Gastrocnemius medialis (tissue), 4 donors: Measurements from ENCODE around the gene AP2B1. TPM values are rescaled to one million over a fixed set of nuclear protein-coding genes. Genes with fewer than 3 reads are reported as not detected.

Experiments
- ATAC-seq, 2 donors: fragments of 150-250 bp; one replicate each; pipeline ENCODE4 v1.9.1; 2016
- DNase-seq, 2 donors: peaks; one replicate each; pipeline ENCODE4 v3.0.0-alpha.2; 2019
- H3K27ac ChIP-seq, 4 donors: fragments of 200-600 bp; sonication (generic); 1 replicate in 1 of 4; 2 replicates in 3 of 4; pipeline ENCODE4 v1.5.1; 2016 to 2018; ENCODE audit warnings: mild to moderate bottlenecking in 2 of 4, moderate library complexity in 1 of 4
- H3K27me3 ChIP-seq, 3 donors: fragments of 200-600 bp; sonication (generic) in 2 of 3; 1 replicate in 1 of 3; 2 replicates in 2 of 3; pipeline versions ENCODE4 v1.5.1 to v1.6.0; 2016 to 2019; ENCODE audit warnings: mild to moderate bottlenecking in 1 of 3, moderate library complexity in 1 of 3
- H3K36me3 ChIP-seq, 2 donors: fragments of 200-600 bp; sonication (generic) in 1 of 2; one replicate each; pipeline ENCODE4 v1.5.1; 2017 to 2018
- H3K4me1 ChIP-seq, 2 donors: fragments of 200-600 bp; sonication (generic) in 1 of 2; one replicate each; pipeline ENCODE4 v1.5.1; 2016 to 2017; ENCODE audit warnings: mild to moderate bottlenecking in 2 of 2
- H3K4me3 ChIP-seq, 4 donors: fragments of 200-600 bp; sonication (generic) in 3 of 4; 1 replicate in 1 of 4; 2 replicates in 3 of 4; pipeline ENCODE4 v1.5.1; 2016 to 2019; ENCODE audit warnings: mild to moderate bottlenecking in 2 of 4
- H3K9me3 ChIP-seq, 3 donors: fragments of 200-600 bp; sonication (generic) in 2 of 3; 1 replicate in 1 of 3; 2 replicates in 2 of 3; pipeline ENCODE4 v1.5.1; 2016 to 2019
- CTCF ChIP-seq, 5 experiments: fragments of 450-650 bp in 3 of 5; fragments of 200-600 bp in 2 of 5; sonication (generic) in 2 of 5; IDR thresholded peaks in 4 of 5; conservative IDR thresholded peaks in 1 of 5; 1 replicate in 4 of 5; 2 replicates in 1 of 5; pipeline ENCODE4 v1.5.1; 2016 to 2019; ENCODE audit warnings: antibody characterized with exemption in 5 of 5, mild to moderate bottlenecking in 3 of 5, moderate library complexity in 3 of 5
- POLR2A ChIP-seq, 2 donors: fragments of 450-650 bp; IDR thresholded peaks; one replicate each; pipeline ENCODE4 v1.6.1; 2017; ENCODE audit warnings: antibody characterized with exemption in 2 of 2, mild to moderate bottlenecking in 2 of 2, moderate library complexity in 2 of 2
- in situ Hi-C, 4 donors: fragments of 200-750 bp; cut with MboI; loops; one replicate each; pipeline versions ENCODE4 v1.15.0 to v1.8.0; 2017; ENCODE audit warnings: low sequenced_read_pairs in 4 of 4
- intact Hi-C: fragments of 100-400 bp; cut with DNase I; formaldehyde crosslinking; loops from one replicate; pipeline ENCODE4 v1.15.1; 2023; ENCODE audit warnings: low total_unique reads
- total RNA-seq, 4 donors: library from RNA; depleted of rRNA; stranded (reverse); fragments of >200 nt; gene quantifications; one replicate each; pipeline versions ENCODE4 v1.1.0 to v1.2.3, GENCODE V29; 2016

Gene AP2B1
- total RNA-seq, 4 donors from 2014 or later = 31.3 to 48.7 (median 38.1) TPM

GRCh38 chr17:35773679-35774425 lies 186.7 kb downstream of the AP2B1 start:
- Histone ChIP-seq H3K9me3 (no peaks in the 10 kb centered on the region), H3K4me1 (no peaks in the 10 kb centered on the region), H3K27me3 (no peaks in the 10 kb centered on the region), H3K36me3 (no peaks in the 10 kb centered on the region), H3K4me3 (no peak overlapping the region), H3K27ac (no peak overlapping the region)
- TF ChIP-seq POLR2A (IDR thresholded peaks at IDR 0.05) (no peak), CTCF (IDR thresholded peaks at IDR 0.05 in 4 of 5, conservative IDR thresholded peaks at IDR 0.05 in 1 of 5) (no peak)
- intact Hi-C loops (no loop called here), in situ Hi-C loops (no loop called here)
- ATAC-seq = no peak
- DNase-seq = no peak

DNA sequence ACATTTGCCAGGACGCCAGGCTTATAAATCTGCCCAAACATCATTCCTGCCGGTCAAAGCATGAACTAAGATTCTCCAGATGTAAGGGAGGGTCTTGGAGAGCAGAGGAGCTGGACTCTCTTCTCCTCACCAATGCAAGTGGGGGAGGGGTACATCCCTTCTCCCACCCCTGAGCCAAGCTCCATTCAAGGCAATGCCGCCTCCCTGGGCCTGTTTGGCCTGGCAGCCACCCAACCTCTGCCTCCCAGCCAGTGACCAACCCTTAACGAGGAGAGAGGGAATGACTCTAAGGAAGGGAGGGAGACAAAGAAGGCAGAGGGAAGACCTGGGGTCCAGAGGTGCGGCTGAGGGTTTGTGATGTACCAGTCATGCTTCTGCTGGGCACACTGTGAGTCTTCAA lies 187.4 kb downstream of the AP2B1 start:
- H3K27me3 ChIP-seq = peaks cover 0 to under 1% (median 0%) of the 10 kb centered on the region in 3 donors
- in situ Hi-C loops (no loop called here), intact Hi-C loops (no loop called here)
- H3K9me3 ChIP-seq = no peaks in the 10 kb centered on the region
- no peak for TF ChIP-seq CTCF (IDR thresholded peaks at IDR 0.05 in 4 of 5, conservative IDR thresholded peaks at IDR 0.05 in 1 of 5)
- no peak for TF ChIP-seq POLR2A (IDR thresholded peaks at IDR 0.05)
- no peaks in the 10 kb centered on the region for H3K36me3 ChIP-seq
- DNase-seq = no peak
- no peak overlapping the region for H3K4me3 ChIP-seq
- no peak for ATAC-seq
- no peak overlapping the region for H3K27ac ChIP-seq
- no peaks in the 10 kb centered on the region for H3K4me1 ChIP-seq

GRCh38 chr17:35775039-35775438 lies 187.9 kb downstream of the AP2B1 start:
- Histone ChIP-seq H3K27ac (no peak overlapping the region), H3K9me3 (no peaks in the 10 kb centered on the region), H3K4me3 (no peak overlapping the region), H3K4me1 (no peaks in the 10 kb centered on the region), H3K36me3 (no peaks in the 10 kb centered on the region), H3K27me3 (peaks cover 0 to 3% (median 0%) of the 10 kb centered on the region in 3 donors)
- intact Hi-C loops (no loop called here), in situ Hi-C loops (no loop called here)
- ATAC-seq (no peak), DNase-seq (no peak)
- no peak for TF ChIP-seq CTCF (IDR thresholded peaks at IDR 0.05 in 4 of 5, conservative IDR thresholded peaks at IDR 0.05 in 1 of 5)
- no peak for TF ChIP-seq POLR2A (IDR thresholded peaks at IDR 0.05)

GRCh38 chr17:35775583-35775982 lies 188.5 kb downstream of the AP2B1 start:
- H3K4me3 ChIP-seq = no peak overlapping the region
- H3K27me3 ChIP-seq = peaks cover 0 to 7% (median 0%) of the 10 kb centered on the region in 3 donors
- H3K4me1 ChIP-seq = no peaks in the 10 kb centered on the region
- DNase-seq (no peak), ATAC-seq (no peak)
- no peaks in the 10 kb centered on the region for H3K36me3 ChIP-seq
- in situ Hi-C loops = no loop called here
- TF ChIP-seq CTCF (IDR thresholded peaks at IDR 0.05 in 4 of 5, conservative IDR thresholded peaks at IDR 0.05 in 1 of 5) (no peak), POLR2A (IDR thresholded peaks at IDR 0.05) (no peak)
- intact Hi-C loops = no loop called here
- no peak overlapping the region for H3K27ac ChIP-seq
- no peaks in the 10 kb centered on the region for H3K9me3 ChIP-seq

Other genes with a start within 250 kb of the AP2B1 start
- 10 to 100 TPM in 2 of 4 donors, 1 to 10 TPM in 2; 8.9 to 11.8 (median 10.0) TPM for gene SLFN11, start 213.7 kb upstream of the AP2B1 start, total RNA-seq
- 1 to 10 TPM in 2 of 4 donors, under 1 TPM in 2; 0.76 to 2.2 (median 1.3) TPM for gene SLFN12, start 154.8 kb upstream of the AP2B1 start, total RNA-seq
- 1 to 10 TPM in 1 of 4 donors, under 1 TPM in 3; 0.05 to 1.2 (median 0.32) TPM for gene SLFN13, start 138.6 kb upstream of the AP2B1 start, total RNA-seq
- gene SLFN12L, start 49.6 kb upstream of the AP2B1 start, total RNA-seq = under 1 TPM in 3 of 4 donors, not detected in 1; 0.10 to 0.31 (median 0.15) TPM
- gene SLFN14, start 26.5 kb upstream of the AP2B1 start, total RNA-seq = not detected
- 10 to 100 TPM in 1 of 4 donors, 1 to 10 TPM in 3; 4.4 to 14.2 (median 6.2) TPM for gene PEX12, start 8.8 kb upstream of the AP2B1 start, total RNA-seq
- 10 to 100 TPM in 2 of 4 donors, 1 to 10 TPM in 2; 4.7 to 13.8 (median 10.0) TPM for gene RASL10B, start 144.3 kb downstream of the AP2B1 start, total RNA-seq
- under 1 TPM in 2 of 4 donors, not detected in 2; 0.15 to 0.75 TPM for gene GAS2L2, start 165.9 kb downstream of the AP2B1 start, total RNA-seq
- not detected for gene C17orf50, start 173.6 kb downstream of the AP2B1 start, total RNA-seq
- gene MMP28, start 208.3 kb downstream of the AP2B1 start, total RNA-seq = 10 to 100 TPM in 1 of 4 donors, 1 to 10 TPM in 3; 3.1 to 10.3 (median 5.9) TPM
- 10 to 100 TPM; 25.2 to 39.5 (median 31.6) TPM for gene TAF15, start 222.2 kb downstream of the AP2B1 start, total RNA-seq